Hepatocyte (in vitro differentiated cells): ENCODE results near the gene PRR23E.

Source experiments
- CTCF ChIP-seq: fragments of 200-600 bp; sonication (generic); IDR thresholded peaks from 2 replicates; pipeline ENCODE4 v1.5.1; 2016; ENCODE audit warnings: antibody characterized with exemption, mild to moderate bottlenecking; ENCODE audit not compliant: poor library complexity
- EZH2 ChIP-seq: fragments of 200-600 bp; sonication (generic); IDR thresholded peaks from 2 replicates; pipeline ENCODE4 v1.6.1; 2016; ENCODE audit warnings: antibody characterized with exemption, mild to moderate bottlenecking, borderline replicate concordance
- EZH2phosphoT487 ChIP-seq: fragments of 200-600 bp; sonication (generic); IDR thresholded peaks from one replicate; pipeline ENCODE4 v1.6.1; 2018; ENCODE audit warnings: antibody characterized with exemption, mild to moderate bottlenecking, low read depth, moderate library complexity; ENCODE audit not compliant: unreplicated experiment, severe bottlenecking

- no peak for TF ChIP-seq EZH2phosphoT487
- no peak for TF ChIP-seq EZH2
- TF ChIP-seq CTCF: no peak
Measured at GRCh38 chr3:127182848-127183714, 9.8 kb upstream of the PRR23E start.
